ENCODE results near the gene ADCY10. TPM values are rescaled to one million over a fixed set of nuclear protein-coding genes. Genes with fewer than 3 reads are reported as not detected.
"Not testable (repeated sequence)": the region's sequence is repeated elsewhere in the genome, so short reads cannot be mapped to it uniquely, and the experiment has no call there.

The ADCY10 gene
- total RNA-seq, 1 donor from 2014 or later, result 1.9 TPM

DNA sequence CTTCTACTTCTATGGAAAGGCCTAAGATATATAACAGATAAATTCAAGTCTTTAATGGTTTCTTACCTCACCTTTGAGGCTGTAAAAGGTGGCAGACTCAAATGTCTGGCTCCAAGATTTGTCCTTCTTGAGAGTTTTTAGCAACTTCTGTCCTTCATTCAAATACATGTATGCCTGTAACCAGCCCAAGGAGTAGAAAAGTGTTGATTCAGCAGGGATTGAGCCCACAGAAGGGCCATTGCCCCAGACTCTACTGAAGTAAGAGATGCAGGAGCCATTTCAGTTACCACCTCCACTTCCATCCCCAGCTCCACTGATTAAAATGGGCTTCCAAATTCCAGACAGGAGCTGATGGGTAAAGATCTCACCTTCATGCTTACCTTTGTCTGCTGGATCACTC, 80.0 kb downstream of the ADCY10 start:
- TF ChIP-seq, protein P1, sequence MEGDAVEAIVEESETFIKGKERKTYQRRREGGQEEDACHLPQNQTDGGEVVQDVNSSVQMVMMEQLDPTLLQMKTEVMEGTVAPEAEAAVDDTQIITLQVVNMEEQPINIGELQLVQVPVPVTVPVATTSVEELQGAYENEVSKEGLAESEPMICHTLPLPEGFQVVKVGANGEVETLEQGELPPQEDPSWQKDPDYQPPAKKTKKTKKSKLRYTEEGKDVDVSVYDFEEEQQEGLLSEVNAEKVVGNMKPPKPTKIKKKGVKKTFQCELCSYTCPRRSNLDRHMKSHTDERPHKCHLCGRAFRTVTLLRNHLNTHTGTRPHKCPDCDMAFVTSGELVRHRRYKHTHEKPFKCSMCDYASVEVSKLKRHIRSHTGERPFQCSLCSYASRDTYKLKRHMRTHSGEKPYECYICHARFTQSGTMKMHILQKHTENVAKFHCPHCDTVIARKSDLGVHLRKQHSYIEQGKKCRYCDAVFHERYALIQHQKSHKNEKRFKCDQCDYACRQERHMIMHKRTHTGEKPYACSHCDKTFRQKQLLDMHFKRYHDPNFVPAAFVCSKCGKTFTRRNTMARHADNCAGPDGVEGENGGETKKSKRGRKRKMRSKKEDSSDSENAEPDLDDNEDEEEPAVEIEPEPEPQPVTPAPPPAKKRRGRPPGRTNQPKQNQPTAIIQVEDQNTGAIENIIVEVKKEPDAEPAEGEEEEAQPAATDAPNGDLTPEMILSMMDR (IDR thresholded peaks at IDR 0.05), result no peak
- no peak for DNase-seq (ENCODE audit: low spot score in 2 of 2)
- Histone ChIP-seq H3K4me1 (no peaks in the 10 kb centered on the region), H3K36me3 (no peaks in the 10 kb centered on the region), H3K4me3 (no peak overlapping the region), H3K9me3 (no peaks in the 10 kb centered on the region), H3K27me3 (no peaks in the 10 kb centered on the region), H3K27ac (no peak overlapping the region)
- intact Hi-C loops (cut with DNase I), result no loop called here

DNA sequence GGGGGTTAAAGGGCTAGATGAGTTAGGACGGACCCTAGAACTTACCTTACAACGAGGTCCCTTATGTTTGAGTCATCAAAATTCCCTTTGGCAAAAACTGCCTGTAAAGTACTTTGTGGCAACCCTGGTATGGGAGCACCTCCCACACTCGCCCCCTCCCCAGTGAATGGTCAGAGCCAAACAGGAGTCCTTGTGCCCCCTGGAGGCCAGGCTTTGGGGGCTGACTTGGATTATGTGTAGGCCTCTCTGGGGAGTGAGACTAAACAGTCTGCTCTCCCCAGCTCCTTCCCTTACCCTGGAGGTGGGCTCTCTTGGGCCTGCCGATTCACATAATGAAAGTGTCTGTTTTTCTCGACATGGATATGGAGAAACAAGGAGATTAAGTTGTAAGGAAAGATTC, 81.2 kb downstream of the ADCY10 start:
- Histone ChIP-seq H3K4me1 (no peaks in the 10 kb centered on the region), H3K9me3 (no peaks in the 10 kb centered on the region), H3K4me3 (no peak overlapping the region), H3K36me3 (no peaks in the 10 kb centered on the region), H3K27ac (no peak overlapping the region), H3K27me3 (no peaks in the 10 kb centered on the region)
- TF ChIP-seq, protein P1 (IDR thresholded peaks at IDR 0.05), result no peak
- no peak for DNase-seq (ENCODE audit: low spot score in 2 of 2)
- intact Hi-C loops (cut with DNase I), result no loop called here

DNA sequence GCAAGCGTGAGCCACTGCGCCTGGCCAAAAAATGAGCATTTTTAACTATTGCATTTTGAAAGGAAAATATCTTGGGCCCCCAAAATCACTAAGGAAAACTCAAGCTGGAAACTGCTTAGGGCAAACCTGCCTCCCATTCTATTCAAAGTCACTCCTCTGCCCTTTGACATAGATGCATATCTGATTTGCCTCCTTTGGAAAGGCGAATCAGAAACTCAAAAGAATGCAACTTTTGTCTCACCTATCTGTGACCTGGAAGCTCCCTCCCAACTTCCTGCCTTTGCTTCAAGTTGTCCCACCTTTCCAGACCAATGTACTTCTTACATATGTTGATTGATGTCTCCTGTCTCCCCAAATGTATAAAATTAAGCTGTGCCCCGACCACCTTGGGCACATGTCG, 83.3 kb downstream of the ADCY10 start:
- H3K27me3 ChIP-seq; H3K27ac ChIP-seq; H3K9me3 ChIP-seq; intact Hi-C loops (cut with DNase I); DNase-seq (ENCODE audit: low spot score in 2 of 2); H3K4me3 ChIP-seq; H3K36me3 ChIP-seq; H3K4me1 ChIP-seq: not testable (repeated sequence)

DNA sequence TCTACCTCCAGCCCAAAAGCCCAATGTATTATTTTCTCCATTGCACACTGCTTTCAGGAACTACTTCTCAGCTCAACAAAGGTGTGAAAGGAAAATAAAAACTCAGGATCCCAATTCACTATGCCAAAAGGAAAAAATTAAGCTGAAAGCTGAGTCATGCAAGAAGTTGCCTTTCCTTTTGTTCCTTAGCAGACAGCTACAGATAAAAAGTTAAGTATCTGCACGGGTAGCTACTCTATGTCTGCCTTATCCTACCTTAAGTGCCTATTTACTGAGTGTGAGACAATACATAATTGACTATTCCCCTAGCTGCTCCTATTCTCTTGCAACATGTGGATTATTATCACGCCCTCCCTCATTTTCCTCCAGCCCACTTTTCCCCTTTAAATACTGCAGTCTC, 84.1 kb downstream of the ADCY10 start:
- Histone ChIP-seq H3K9me3 (no peaks in the 10 kb centered on the region), H3K4me1 (no peaks in the 10 kb centered on the region), H3K36me3 (no peaks in the 10 kb centered on the region), H3K27ac (no peak overlapping the region), H3K4me3 (no peak overlapping the region), H3K27me3 (no peaks in the 10 kb centered on the region)
- no peak for DNase-seq (ENCODE audit: low spot score in 2 of 2)
- TF ChIP-seq, protein P1 (IDR thresholded peaks at IDR 0.05), result no peak
- intact Hi-C loops (cut with DNase I), result no loop called here

DNA sequence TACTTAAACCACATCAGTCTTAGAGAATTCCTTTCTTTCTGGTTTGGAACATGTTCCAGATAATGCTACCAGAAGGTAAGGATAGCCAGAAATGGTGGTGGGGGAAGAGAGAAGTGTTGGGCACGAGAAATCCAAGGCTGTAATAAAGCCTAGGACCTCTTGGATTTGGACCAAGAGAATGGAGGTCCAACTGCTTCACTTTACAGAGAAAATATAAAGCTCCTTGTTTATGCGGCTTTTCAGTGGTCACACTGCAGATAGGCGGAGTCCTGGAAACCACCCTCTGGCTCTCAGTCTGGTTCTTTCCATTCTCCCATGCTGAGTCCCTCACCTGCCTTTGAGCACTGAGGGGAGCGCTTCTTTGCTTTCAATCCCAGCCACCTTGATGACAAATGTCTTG, 87.8 kb downstream of the ADCY10 start:
- Histone ChIP-seq H3K4me3 (no peak overlapping the region), H3K9me3 (no peaks in the 10 kb centered on the region), H3K4me1 (no peaks in the 10 kb centered on the region), H3K36me3 (no peaks in the 10 kb centered on the region), H3K27me3 (no peaks in the 10 kb centered on the region), H3K27ac (no peak overlapping the region)
- intact Hi-C loops (cut with DNase I), result no loop called here
- TF ChIP-seq, protein P1 (IDR thresholded peaks at IDR 0.05), result no peak
- DNase-seq (ENCODE audit: low spot score in 2 of 2), result no peak

DNA sequence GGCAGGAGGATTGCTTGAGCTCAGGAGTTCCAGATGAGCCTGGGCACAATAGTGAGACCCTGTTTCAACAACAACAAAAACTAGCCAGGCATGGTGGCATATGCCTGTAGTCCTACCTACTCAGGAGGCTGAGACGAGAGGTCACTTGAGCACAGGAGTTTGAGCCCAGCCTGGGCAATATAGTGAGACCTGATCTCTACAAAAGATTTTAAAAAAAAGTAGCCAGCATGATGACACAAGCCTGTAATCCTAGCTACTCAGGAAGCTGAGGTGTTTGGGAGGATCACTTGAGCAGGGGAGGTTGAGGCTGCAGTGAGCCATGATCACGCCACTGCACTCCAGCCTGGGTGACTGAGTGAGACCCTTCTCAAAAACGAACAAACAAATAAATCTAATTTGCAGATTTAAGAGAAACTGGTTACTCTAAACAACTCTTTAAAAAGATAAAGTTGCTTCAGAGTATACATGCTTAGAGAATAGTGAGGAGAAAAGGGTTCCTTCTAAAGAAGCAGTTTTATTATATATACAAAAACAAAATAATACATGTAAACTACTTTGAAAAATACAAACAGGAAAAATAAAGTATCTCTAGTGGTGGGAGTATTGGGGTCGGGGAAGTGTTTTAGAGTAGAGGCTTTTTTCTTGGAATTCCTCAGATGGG, 88.4 kb downstream of the ADCY10 start:
- intact Hi-C loops (cut with DNase I), result no loop called here

More for the DNA sequence above, 88.4 kb downstream of the ADCY10 start:
- no peaks in the 10 kb centered on the region for H3K27me3 ChIP-seq
- TF ChIP-seq, protein P1 (IDR thresholded peaks at IDR 0.05), result no peak
- no peak overlapping the region for H3K27ac ChIP-seq
- H3K36me3 ChIP-seq, result no peaks in the 10 kb centered on the region
- DNase-seq (ENCODE audit: low spot score in 2 of 2), result no peak
- H3K9me3 ChIP-seq, result no peaks in the 10 kb centered on the region
- peaks cover 0 to 1% of the 10 kb centered on the region in 2 donors for H3K4me1 ChIP-seq
- H3K4me3 ChIP-seq, result no peak overlapping the region

All from ascending aorta (tissue), 2 donors.